Spleen (tissue), 7 donors: ENCODE measurements around the gene RELCH.

Source experiments
- POLR2A ChIP-seq, 3 donors: fragments of 450-650 bp; IDR thresholded peaks; one replicate each; pipeline ENCODE4 v1.5.1; 2017; ENCODE audit warnings: antibody characterized with exemption in 3 of 3, mild to moderate bottlenecking in 1 of 3
- POLR2AphosphoS5 ChIP-seq, 3 donors: sonication (generic); formaldehyde crosslinking; IDR thresholded peaks; one replicate each; pipeline ENCODE4 v1.5.1; 2017; ENCODE audit warnings: antibody characterized with exemption in 3 of 3
- TF ChIP-seq, protein P1 (sequence below), 11 experiments: fragments of 200-600 bp in 7 of 11; fragments of 450-650 bp in 4 of 11; sonication (generic) in 4 of 11; IDR thresholded peaks in 8 of 11; conservative IDR thresholded peaks in 3 of 11; 1 replicate in 7 of 11; 2 replicates in 4 of 11; pipeline versions ENCODE4 v1.4.0 to v1.8.0; 2016 to 2021; ENCODE audit warnings: antibody characterized with exemption in 11 of 11, inconsistent platforms in 4 of 11, mild to moderate bottlenecking in 1 of 11
- donor health status: DM: no; HTN: no; CAD: no; lungs with moderate emphysema.
- donor health status: DM: no; HTN: no; CAD: no.
- donor health status: DM: no; HTN: no; CAD: no.

DNA sequence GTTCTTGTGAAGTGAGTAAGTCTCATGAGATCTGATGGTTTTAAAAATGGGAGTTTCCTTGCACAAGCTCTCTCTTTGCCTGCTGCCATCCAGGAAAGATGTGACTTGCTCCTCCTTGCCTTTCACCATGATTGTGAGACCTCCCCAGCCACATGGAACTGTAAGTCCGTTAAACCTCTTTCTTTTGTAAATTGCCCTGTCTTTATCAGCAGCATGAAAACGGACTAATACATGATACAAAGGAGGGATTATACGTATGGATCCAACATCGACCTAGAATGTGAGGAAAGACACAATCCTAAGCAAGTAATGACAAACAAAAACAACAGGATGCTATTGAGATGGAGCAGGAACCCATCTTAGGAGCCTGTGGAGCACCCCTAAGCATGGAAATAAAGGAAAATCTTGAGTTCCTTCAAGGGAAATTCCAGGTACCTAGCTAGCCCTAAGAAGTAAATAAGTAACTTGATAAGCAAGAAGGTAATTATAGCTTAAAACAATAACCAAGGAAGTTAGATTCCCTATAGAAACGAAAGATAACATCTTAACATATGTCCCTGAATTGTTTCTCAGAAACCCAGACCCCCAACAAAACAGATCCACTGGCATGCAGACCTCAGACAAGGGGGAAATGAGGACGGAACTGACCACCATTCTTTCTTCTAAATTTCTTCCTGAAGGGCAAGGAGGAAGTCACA lies 136.6 kb downstream of the RELCH start:
- no peak for TF ChIP-seq POLR2A (IDR thresholded peaks at IDR 0.05)
- TF ChIP-seq, protein P1, sequence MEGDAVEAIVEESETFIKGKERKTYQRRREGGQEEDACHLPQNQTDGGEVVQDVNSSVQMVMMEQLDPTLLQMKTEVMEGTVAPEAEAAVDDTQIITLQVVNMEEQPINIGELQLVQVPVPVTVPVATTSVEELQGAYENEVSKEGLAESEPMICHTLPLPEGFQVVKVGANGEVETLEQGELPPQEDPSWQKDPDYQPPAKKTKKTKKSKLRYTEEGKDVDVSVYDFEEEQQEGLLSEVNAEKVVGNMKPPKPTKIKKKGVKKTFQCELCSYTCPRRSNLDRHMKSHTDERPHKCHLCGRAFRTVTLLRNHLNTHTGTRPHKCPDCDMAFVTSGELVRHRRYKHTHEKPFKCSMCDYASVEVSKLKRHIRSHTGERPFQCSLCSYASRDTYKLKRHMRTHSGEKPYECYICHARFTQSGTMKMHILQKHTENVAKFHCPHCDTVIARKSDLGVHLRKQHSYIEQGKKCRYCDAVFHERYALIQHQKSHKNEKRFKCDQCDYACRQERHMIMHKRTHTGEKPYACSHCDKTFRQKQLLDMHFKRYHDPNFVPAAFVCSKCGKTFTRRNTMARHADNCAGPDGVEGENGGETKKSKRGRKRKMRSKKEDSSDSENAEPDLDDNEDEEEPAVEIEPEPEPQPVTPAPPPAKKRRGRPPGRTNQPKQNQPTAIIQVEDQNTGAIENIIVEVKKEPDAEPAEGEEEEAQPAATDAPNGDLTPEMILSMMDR (IDR thresholded peaks at IDR 0.05 in 8 of 11, conservative IDR thresholded peaks at IDR 0.05 in 3 of 11): no peak
- TF ChIP-seq POLR2AphosphoS5 (IDR thresholded peaks at IDR 0.05): no peak
